IMR-90 (cell line): Measurements from ENCODE around the gene HMCES. TPM values are rescaled to one million over a fixed set of nuclear protein-coding genes. Genes with fewer than 3 reads are reported as not detected.

ENCODE experiments used
- ATAC-seq: fragments of 200-7000 bp; cut with Tn5 transposase; 2 replicates; pipeline ENCODE4 v1.9.1; 2020; ENCODE audit warnings: low read depth, mild to moderate bottlenecking, moderate library complexity
- BruUV-seq: library from RNA; stranded (reverse); fragments of 400-500 nt; replicated peaks from 2 replicates; lab custom pipeline; 2021; lab: Mats Ljungman, UMichigan
- CTCF ChIA-PET: fragments of 300-600 bp; formaldehyde crosslinking; extraction: SDS; loops from one replicate; lab custom pipeline; 2021; ENCODE audit warnings: antibody characterized with exemption; lab: Yijun Ruan, JAX
- POLR2A ChIA-PET: fragments of 300-600 bp; sonication (Branson Sonifier 250); formaldehyde crosslinking; loops from one replicate; lab custom pipeline; 2022; ENCODE audit warnings: antibody characterized with exemption; ENCODE audit not compliant: unreplicated experiment; lab: Charles Lee
- DNase-seq: peaks from one replicate; pipeline ENCODE4 v3.0.0; 2013
- H2AFZ ChIP-seq: replicated peaks from 2 replicates; pipeline ENCODE3; 2013; ENCODE audit warnings: low read length, mild to moderate bottlenecking; ENCODE audit not compliant: poor library complexity
- H2AK5ac ChIP-seq: 2 replicates; pipeline ENCODE4 v1.6.1; 2013; ENCODE audit warnings: low read depth, low read length, inconsistent platforms
- H2AK9ac ChIP-seq: replicated peaks from 2 replicates; pipeline ENCODE3; 2013; ENCODE audit warnings: mild to moderate bottlenecking, low read depth, low read length, moderate library complexity; ENCODE audit not compliant: poor library complexity
- H2BK120ac ChIP-seq: 2 replicates; pipeline ENCODE4 v1.6.1; 2013; ENCODE audit warnings: low read depth, low read length, inconsistent platforms
- H2BK15ac ChIP-seq: 3 replicates; pipeline ENCODE4 v1.6.1; 2013; ENCODE audit warnings: low read depth, low read length, inconsistent platforms
- H2BK20ac ChIP-seq: 2 replicates; pipeline ENCODE4 v1.6.1; 2013; ENCODE audit warnings: low read depth, mild to moderate bottlenecking, inconsistent platforms, low read length, moderate library complexity
- H2BK5ac ChIP-seq: 2 replicates; pipeline ENCODE4 v1.6.1; 2013; ENCODE audit warnings: mild to moderate bottlenecking, low read depth, low read length, inconsistent platforms; ENCODE audit not compliant: poor library complexity, severe bottlenecking
- H3K14ac ChIP-seq: replicated peaks from 2 replicates; pipeline ENCODE4 v1.6.1; 2013; ENCODE audit warnings: low read depth, low read length, inconsistent platforms
- H3K18ac ChIP-seq: 2 replicates; pipeline ENCODE4 v1.6.1; 2013; ENCODE audit warnings: low read depth, low read length, control low read depth
- H3K23ac ChIP-seq: 2 replicates; pipeline ENCODE4 v1.6.1; 2013; ENCODE audit warnings: low read depth, low read length, inconsistent platforms
- H3K27ac ChIP-seq: 2 replicates; pipeline ENCODE4 v1.5.1; 2013; ENCODE audit warnings: mild to moderate bottlenecking, control low read depth, low read length; ENCODE audit not compliant: insufficient read depth
- H3K27me3 ChIP-seq: 2 replicates; pipeline ENCODE4 v1.6.1; 2013; ENCODE audit warnings: low read length; ENCODE audit not compliant: control insufficient read depth, insufficient read depth
- H3K36me3 ChIP-seq: 2 replicates; pipeline ENCODE4 v1.6.1; 2013; ENCODE audit warnings: low read length, mixed read lengths; ENCODE audit not compliant: control insufficient read depth, insufficient read depth
- H3K4ac ChIP-seq: 2 replicates; pipeline ENCODE4 v1.6.1; 2013; ENCODE audit warnings: low read depth, low read length, inconsistent platforms
- H3K4me1 ChIP-seq: 2 replicates; pipeline ENCODE4 v1.6.1; 2013; ENCODE audit warnings: low read length, mixed read lengths; ENCODE audit not compliant: control insufficient read depth, insufficient read depth
- H3K4me2 ChIP-seq: 2 replicates; pipeline ENCODE4 v1.6.1; 2013; ENCODE audit warnings: low read depth, mild to moderate bottlenecking, control low read depth, low read length, moderate library complexity
- H3K4me3 ChIP-seq: 2 replicates; pipeline ENCODE4 v1.5.1; 2013; ENCODE audit warnings: low read depth, mild to moderate bottlenecking, control low read depth, low read length, moderate library complexity; ENCODE audit not compliant: insufficient read depth
- H3K56ac ChIP-seq: 2 replicates; pipeline ENCODE4 v1.6.1; 2013; ENCODE audit warnings: low read length, inconsistent platforms; ENCODE audit not compliant: insufficient read depth; ENCODE audit errors: extremely low read depth
- H3K79me1 ChIP-seq, 2 experiments: 2 replicates each; pipeline ENCODE4 v1.6.1; 2013; ENCODE audit warnings: low read length in 2 of 2, inconsistent platforms in 1 of 2, low read depth in 1 of 2
- H3K9ac ChIP-seq: 2 replicates; pipeline ENCODE4 v1.6.1; 2013; ENCODE audit warnings: low read depth, low read length, control low read depth
- H3K9me1 ChIP-seq: 2 replicates; pipeline ENCODE4 v1.6.1; 2013; ENCODE audit warnings: low read length, inconsistent platforms; ENCODE audit not compliant: insufficient read depth
- H3K9me3 ChIP-seq: 2 replicates; pipeline ENCODE4 v1.6.1; 2013; ENCODE audit warnings: low read length; ENCODE audit not compliant: control insufficient read depth, insufficient read depth
- H4K20me1 ChIP-seq: 2 replicates; pipeline ENCODE4 v1.6.1; 2013; ENCODE audit warnings: low read length, inconsistent platforms; ENCODE audit not compliant: insufficient read depth
- H4K5ac ChIP-seq: 2 replicates; pipeline ENCODE4 v1.6.1; 2013; ENCODE audit warnings: mild to moderate bottlenecking, low read depth, low read length, control low read depth
- H4K8ac ChIP-seq, 2 experiments: 2 replicates each; pipeline ENCODE4 v1.6.1; 2013; ENCODE audit warnings: low read depth in 2 of 2, low read length in 2 of 2, control low read depth in 1 of 2, inconsistent platforms in 1 of 2
- H4K91ac ChIP-seq: 2 replicates; pipeline ENCODE4 v1.6.1; 2013; ENCODE audit warnings: low read depth, low read length, inconsistent platforms; ENCODE audit not compliant: insufficient read depth
- BHLHE40 ChIP-seq: fragments of 150-350 bp; IDR thresholded peaks from 2 replicates; pipeline ENCODE4 v1.6.1; 2016; ENCODE audit warnings: mild to moderate bottlenecking, low read depth, low read length
- CEBPB ChIP-seq: IDR thresholded peaks from 2 replicates; pipeline ENCODE4 v1.6.1; 2012; ENCODE audit warnings: low read depth, low read length, improper control_type of control experiment
- CHD1 ChIP-seq: IDR thresholded peaks from 2 replicates; pipeline ENCODE4 v1.6.1; 2012; ENCODE audit warnings: low read depth, low read length, improper control_type of control experiment
- CTCF ChIP-seq: conservative IDR thresholded peaks from 2 replicates; pipeline ENCODE4 v1.5.1; 2012; ENCODE audit warnings: mild to moderate bottlenecking, low read depth, low read length, improper control_type of control experiment
- ELK1 ChIP-seq: fragments of 150-350 bp; IDR thresholded peaks from 2 replicates; pipeline ENCODE4 v1.6.1; 2016; ENCODE audit warnings: low read depth, mild to moderate bottlenecking, low read length, moderate library complexity, borderline replicate concordance
- FOS ChIP-seq: fragments of 150-350 bp; IDR thresholded peaks from 2 replicates; pipeline ENCODE4 v1.6.1; 2016; ENCODE audit warnings: low read depth, low read length
- MAFK ChIP-seq: IDR thresholded peaks from 2 replicates; pipeline ENCODE4 v1.6.1; 2012; ENCODE audit warnings: low read depth, low read length, improper control_type of control experiment
- MAZ ChIP-seq: IDR thresholded peaks from 2 replicates; pipeline ENCODE4 v1.6.1; 2012; ENCODE audit warnings: low read depth, mild to moderate bottlenecking, low read length, improper control_type of control experiment, moderate library complexity, borderline replicate concordance
- MXI1 ChIP-seq: IDR thresholded peaks from 2 replicates; pipeline ENCODE4 v1.6.1; 2012; ENCODE audit warnings: low read depth, mild to moderate bottlenecking, low read length, moderate library complexity, borderline replicate concordance
- NFE2L2 ChIP-seq: fragments of 150-350 bp; IDR thresholded peaks from 2 replicates; pipeline ENCODE4 v1.6.1; 2016; ENCODE audit warnings: low read depth, mild to moderate bottlenecking, low read length
- POLR2A ChIP-seq: IDR thresholded peaks from 2 replicates; pipeline ENCODE4 v1.6.1; 2012; ENCODE audit warnings: mild to moderate bottlenecking, low read depth, low read length
- RAD21 ChIP-seq: IDR thresholded peaks from 2 replicates; pipeline ENCODE4 v1.6.1; 2012; ENCODE audit warnings: low read length, improper control_type of control experiment
- RCOR1 ChIP-seq: IDR thresholded peaks from 2 replicates; pipeline ENCODE4 v1.6.1; 2012; ENCODE audit warnings: mild to moderate bottlenecking, low read length, improper control_type of control experiment; ENCODE audit not compliant: insufficient replicate concordance
- RFX5 ChIP-seq: IDR thresholded peaks from 2 replicates; pipeline ENCODE4 v1.8.0; 2012; ENCODE audit warnings: low read depth, mild to moderate bottlenecking, low read length, moderate library complexity
- SMC3 ChIP-seq: fragments of 150-350 bp; IDR thresholded peaks from 2 replicates; pipeline ENCODE4 v1.6.1; 2016; ENCODE audit warnings: low read depth, mild to moderate bottlenecking, antibody characterized with exemption, low read length, moderate library complexity
- USF2 ChIP-seq: fragments of 150-350 bp; IDR thresholded peaks from 2 replicates; pipeline ENCODE4 v1.6.1; 2017; ENCODE audit warnings: mild to moderate bottlenecking, antibody characterized with exemption, low read length, low read depth
- WGBS, 2 experiments: methylation state at CpG; one replicate each; pipeline versions ENCODE4 v1.1.5 to v1.1.7; 2013; ENCODE audit warnings: missing lambda C conversion rate in 2 of 2; ENCODE audit not compliant: insufficient read length in 1 of 2; ENCODE audit errors: extremely low coverage in 2 of 2; 5-methylcytosine and 5-hydroxymethylcytosine counted together
- dilution Hi-C: fragments of 300-500 bp; cut with HindIII; formaldehyde crosslinking; loops from one replicate; pipeline ENCODE4 v1.14.3; 2018; ENCODE audit warnings: low sequenced_read_pairs; ENCODE audit not compliant: unreplicated experiment
- in situ Hi-C: fragments of 300-500 bp; cut with MboI; formaldehyde crosslinking; loops from 3 replicates; pipeline ENCODE4 v1.14.3; 2019; ENCODE audit warnings: low sequenced_read_pairs, inconsistent platforms, mixed read lengths
- intact Hi-C: fragments of 100-400 bp; cut with micrococcal nuclease; formaldehyde crosslinking; loops from 2 replicates; pipeline ENCODE4 v1.10.0; 2022
- polyA plus RNA-seq, 3 experiments: library from polyadenylated mRNA; depleted of rRNA; stranded (reverse); fragments of >200 nt; gene quantifications; 2 replicates each; pipeline ENCODE4 v1.2.3, GENCODE V29; 2012; ENCODE audit warnings: low replicate concordance in 1 of 3
- total RNA-seq: library from RNA; depleted of rRNA; stranded (reverse); fragments of >200 nt; gene quantifications from 2 replicates; pipeline ENCODE4 v1.2.3, GENCODE V29; 2012

HMCES gene
- total and polyA plus RNA-seq, 2 of the 4 experiments (the other 2 are of a cell fraction), result 26.0 to 30.5 TPM

- no TSS peak for BruUV-seq
- WGBS, 2 experiments, result no CpG with 5 or more reads among the region's 3 CpGs
Measured at GRCh38 chr3:129308636-129309035, 30.0 kb downstream of the HMCES start.

More at GRCh38 chr3:129308636-129309035, 30.0 kb downstream of the HMCES start:
- Histone ChIP-seq H3K9me1 (peaks cover 25% of the 10 kb centered on the region), H4K8ac (no peak overlapping the region), H3K9ac (no peak overlapping the region), H3K4me2 (no peak overlapping the region), H2BK5ac (no peak overlapping the region), H3K36me3 (no peaks in the 10 kb centered on the region), H4K20me1 (peaks cover under 1% of the 10 kb centered on the region; the same call in 1 of the 2 replicates), H3K14ac (no peak overlapping the region), H3K4ac (no peak overlapping the region), H3K9me3 (no peaks in the 10 kb centered on the region), H3K23ac (no peak overlapping the region), H4K91ac (no peak overlapping the region), H3K4me1 (peaks cover 12% of the 10 kb centered on the region), H2AFZ (no peak overlapping the region), H2AK5ac (no peak overlapping the region), H3K79me1 (peaks cover 0 to 3% of the 10 kb centered on the region in 2 experiments; a peak in 1 of 4 replicates), H3K27ac (no peak overlapping the region), H3K18ac (no peak overlapping the region), H2BK20ac (no peak overlapping the region), H2BK15ac (no peak overlapping the region), H3K27me3 (no peaks in the 10 kb centered on the region), H2BK120ac (no peak overlapping the region), H3K4me3 (no peak overlapping the region), H2AK9ac (no peak overlapping the region), H3K56ac (no peak overlapping the region), H4K5ac (no peak overlapping the region)
- DNase-seq (no peak), ATAC-seq (no peak)
- ChIA-PET CTCF (no interaction called here), POLR2A (no interaction called here)
- in situ Hi-C loops (no loop called here), dilution Hi-C loops (no loop called here), intact Hi-C loops (no loop called here)
- TF ChIP-seq USF2, result no peak
- no peak for TF ChIP-seq CTCF
- TF ChIP-seq CEBPB, result no peak
- TF ChIP-seq RFX5, result no peak
- no peak for TF ChIP-seq CHD1
- TF ChIP-seq MXI1, result no peak
- no peak for TF ChIP-seq MAFK
- no peak for TF ChIP-seq RAD21
- TF ChIP-seq NFE2L2, result no peak
- no peak for TF ChIP-seq MAZ
- no peak for TF ChIP-seq ELK1
- TF ChIP-seq POLR2A, result no peak
- TF ChIP-seq BHLHE40, result no peak
- no peak for TF ChIP-seq SMC3
- TF ChIP-seq FOS, result no peak
- TF ChIP-seq RCOR1, result no peak
